ENCODE measurements around the gene CARM1.
A peak's percentile ranks its signal among the peaks of the same experiment; 100 is the strongest.
"Not testable (repeated sequence)": the region's sequence is repeated elsewhere in the genome, so short reads cannot be mapped to it uniquely, and the experiment has no call there.

CARM1 gene

DNA sequence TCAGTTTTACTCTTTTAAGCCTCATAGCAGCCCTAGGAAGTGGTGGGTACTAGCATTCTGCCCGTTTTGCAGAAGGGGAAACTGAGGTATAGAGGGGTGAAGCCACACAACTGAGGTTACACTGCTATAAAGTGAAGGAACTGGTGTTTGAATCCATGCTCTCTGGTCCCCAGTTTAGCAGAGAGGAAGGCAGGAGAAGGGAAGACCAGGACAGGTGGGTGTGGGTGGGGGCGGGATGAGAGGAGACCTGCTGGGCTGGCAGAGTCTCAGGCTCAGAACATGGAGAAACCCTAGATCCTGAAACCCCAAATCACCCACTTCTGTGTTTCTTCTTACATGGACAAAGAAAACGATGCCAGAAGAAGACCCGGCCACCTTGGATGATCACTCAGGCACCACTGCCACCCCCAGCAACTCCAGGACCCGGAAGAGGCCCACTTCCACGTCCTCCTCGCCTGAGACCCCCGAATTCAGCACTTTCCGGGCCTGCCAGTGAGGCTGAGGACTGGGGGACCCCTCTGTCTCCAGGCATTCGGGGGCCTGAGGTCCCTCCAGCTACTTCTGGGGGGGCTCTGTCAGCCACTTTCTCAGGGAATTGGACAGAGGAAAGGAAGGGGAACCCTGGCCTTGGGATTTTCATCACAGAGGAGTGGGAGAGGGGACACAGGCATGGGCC, 2.3 kb upstream of the CARM1 start:
- Histone ChIP-seq H3K4me2 (ENCODE audit: low read depth, low read length, poor library complexity, severe bottlenecking) (no peak overlapping the region), H3K9me2 (replicated peaks; ENCODE audit: low read depth, low read length) (no peaks in the 10 kb centered on the region), H2AFZ (ENCODE audit: low read length) (no peak overlapping the region), H3K4me1 (ENCODE audit: insufficient read depth, low read length, poor library complexity, severe bottlenecking) (peaks cover 11% of the 10 kb centered on the region), H3K4me3 (ENCODE audit: low read length, poor library complexity, severe bottlenecking) (no peak overlapping the region), H3K27me3 (ENCODE audit: insufficient read depth, low read length, poor library complexity, severe bottlenecking) (no peaks in the 10 kb centered on the region), H3K79me2 (ENCODE audit: insufficient read depth, low read length) (peaks cover 20% of the 10 kb centered on the region), H3F3A (ENCODE audit: low read depth) (no peaks in the 10 kb centered on the region), H3K36me3 (ENCODE audit: insufficient read depth, low read length) (no peaks in the 10 kb centered on the region), H3K9me3 (ENCODE audit: insufficient read depth, low read depth, low read length) (no peaks in the 10 kb centered on the region), H3K9ac (ENCODE audit: low read depth, low read length, poor library complexity, severe bottlenecking) (no peak overlapping the region), H4K20me1 (ENCODE audit: insufficient read depth, low read length, poor library complexity, severe bottlenecking) (peaks cover 9% of the 10 kb centered on the region)
- TF ChIP-seq, protein P1, sequence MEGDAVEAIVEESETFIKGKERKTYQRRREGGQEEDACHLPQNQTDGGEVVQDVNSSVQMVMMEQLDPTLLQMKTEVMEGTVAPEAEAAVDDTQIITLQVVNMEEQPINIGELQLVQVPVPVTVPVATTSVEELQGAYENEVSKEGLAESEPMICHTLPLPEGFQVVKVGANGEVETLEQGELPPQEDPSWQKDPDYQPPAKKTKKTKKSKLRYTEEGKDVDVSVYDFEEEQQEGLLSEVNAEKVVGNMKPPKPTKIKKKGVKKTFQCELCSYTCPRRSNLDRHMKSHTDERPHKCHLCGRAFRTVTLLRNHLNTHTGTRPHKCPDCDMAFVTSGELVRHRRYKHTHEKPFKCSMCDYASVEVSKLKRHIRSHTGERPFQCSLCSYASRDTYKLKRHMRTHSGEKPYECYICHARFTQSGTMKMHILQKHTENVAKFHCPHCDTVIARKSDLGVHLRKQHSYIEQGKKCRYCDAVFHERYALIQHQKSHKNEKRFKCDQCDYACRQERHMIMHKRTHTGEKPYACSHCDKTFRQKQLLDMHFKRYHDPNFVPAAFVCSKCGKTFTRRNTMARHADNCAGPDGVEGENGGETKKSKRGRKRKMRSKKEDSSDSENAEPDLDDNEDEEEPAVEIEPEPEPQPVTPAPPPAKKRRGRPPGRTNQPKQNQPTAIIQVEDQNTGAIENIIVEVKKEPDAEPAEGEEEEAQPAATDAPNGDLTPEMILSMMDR (conservative IDR thresholded peaks at IDR 0.05; ENCODE audit: low read length) = no peak
- TF ChIP-seq EZH2phosphoT487 (IDR thresholded peaks at IDR 0.05; ENCODE audit: borderline replicate concordance) = no peak

DNA sequence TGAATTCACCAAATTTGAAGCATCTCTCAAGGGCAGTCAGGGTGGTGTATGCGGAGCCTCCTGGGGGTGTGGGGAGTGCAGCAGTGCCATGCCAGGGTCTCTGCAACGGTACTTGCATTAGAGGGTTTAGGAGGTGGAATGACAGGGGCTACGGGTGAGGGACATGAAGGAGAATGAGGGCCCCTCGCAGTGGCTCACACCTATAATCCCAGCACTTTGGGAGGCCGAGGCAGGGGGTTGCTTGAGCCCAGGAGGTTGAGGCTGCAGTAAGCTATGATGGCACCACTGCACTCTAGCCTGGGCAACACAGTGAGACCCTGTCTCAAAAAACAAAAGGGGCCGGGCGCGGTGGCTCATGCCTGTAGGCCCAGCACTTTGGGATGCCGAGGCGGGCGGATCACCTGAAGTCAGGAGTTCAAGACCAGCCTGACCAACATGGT, 1.5 kb upstream of the CARM1 start:
- not testable (repeated sequence) for H3K4me3 ChIP-seq (ENCODE audit: low read length, poor library complexity, severe bottlenecking)
- H3K4me2 ChIP-seq (ENCODE audit: low read depth, low read length, poor library complexity, severe bottlenecking) = peak overlapping the region; percentile 78

DNA sequence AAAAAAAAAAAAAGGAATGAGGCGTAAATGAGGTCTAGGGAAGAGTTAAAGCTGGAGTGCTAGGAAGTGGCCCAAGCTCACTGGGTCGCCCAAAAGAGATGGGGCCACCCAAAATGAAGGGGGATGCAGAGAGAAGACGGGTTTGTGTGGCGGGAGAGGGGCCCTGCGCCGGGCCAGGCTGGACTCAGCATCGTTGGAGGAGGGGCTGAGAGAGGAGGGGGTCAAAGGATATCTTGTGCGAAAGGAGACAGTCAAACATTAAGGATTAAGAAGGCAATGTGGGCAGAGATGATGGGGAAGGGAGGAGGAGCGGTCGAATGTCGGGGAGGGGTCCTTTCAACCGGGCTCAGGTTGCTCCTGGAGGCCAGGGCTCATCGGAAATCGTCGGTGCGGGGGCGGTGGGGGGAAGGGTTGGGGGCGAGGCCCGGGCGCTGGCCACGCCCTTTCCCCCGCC, 825 bp upstream of the CARM1 start:
- Histone ChIP-seq H3K27me3 (ENCODE audit: insufficient read depth, low read length, poor library complexity, severe bottlenecking) (no peaks in the 10 kb centered on the region), H3K4me3 (ENCODE audit: low read length, poor library complexity, severe bottlenecking) (peak overlapping the region; percentile 72), H4K20me1 (ENCODE audit: insufficient read depth, low read length, poor library complexity, severe bottlenecking) (peaks cover 12% of the 10 kb centered on the region), H3K4me2 (ENCODE audit: low read depth, low read length, poor library complexity, severe bottlenecking) (peak overlapping the region; percentile 78), H3K4me1 (ENCODE audit: insufficient read depth, low read length, poor library complexity, severe bottlenecking) (peaks cover 11% of the 10 kb centered on the region), H3K79me2 (ENCODE audit: insufficient read depth, low read length) (peaks cover 34% of the 10 kb centered on the region), H3K36me3 (ENCODE audit: insufficient read depth, low read length) (no peaks in the 10 kb centered on the region), H3K9me2 (replicated peaks; ENCODE audit: low read depth, low read length) (no peaks in the 10 kb centered on the region), H2AFZ (ENCODE audit: low read length) (peak overlapping the region; percentile 88), H3K9ac (ENCODE audit: low read depth, low read length, poor library complexity, severe bottlenecking) (peak overlapping the region; percentile 68), H3K9me3 (ENCODE audit: insufficient read depth, low read depth, low read length) (no peaks in the 10 kb centered on the region), H3F3A (ENCODE audit: low read depth) (no peaks in the 10 kb centered on the region)
- TF ChIP-seq, protein P1 (conservative IDR thresholded peaks at IDR 0.05; ENCODE audit: low read length) = no peak
- TF ChIP-seq EZH2phosphoT487 (IDR thresholded peaks at IDR 0.05; ENCODE audit: borderline replicate concordance) = no peak

More for the DNA sequence above, 1.5 kb upstream of the CARM1 start:
- not testable (repeated sequence) for H2AFZ ChIP-seq (ENCODE audit: low read length); H3K27me3 ChIP-seq (ENCODE audit: insufficient read depth, low read length, poor library complexity, severe bottlenecking); H3K9me2 ChIP-seq (replicated peaks; ENCODE audit: low read depth, low read length); H3F3A ChIP-seq (ENCODE audit: low read depth); H3K36me3 ChIP-seq (ENCODE audit: insufficient read depth, low read length); H3K9me3 ChIP-seq (ENCODE audit: insufficient read depth, low read depth, low read length)
- Histone ChIP-seq H3K9ac (ENCODE audit: low read depth, low read length, poor library complexity, severe bottlenecking) (peak overlapping the region; percentile 68), H3K4me1 (ENCODE audit: insufficient read depth, low read length, poor library complexity, severe bottlenecking) (peaks cover 11% of the 10 kb centered on the region), H4K20me1 (ENCODE audit: insufficient read depth, low read length, poor library complexity, severe bottlenecking) (peaks cover 12% of the 10 kb centered on the region), H3K79me2 (ENCODE audit: insufficient read depth, low read length) (peaks cover 28% of the 10 kb centered on the region)
